Measurements from ENCODE around the gene NR2F2.

GRCh38 chr15:96307856-96308394, 22.6 kb upstream of the NR2F2 start:
- TF ChIP-seq CTCF (IDR thresholded peaks at IDR 0.05) (no peak), EZH2 (IDR thresholded peaks at IDR 0.05; ENCODE audit: borderline replicate concordance, insufficient read depth, low read depth, low read length, poor library complexity, severe bottlenecking) (no peak)
